ENCODE data around the gene SVIL.
"Not testable (repeated sequence)": the region's sequence is repeated elsewhere in the genome, so short reads cannot be mapped to it uniquely, and the experiment has no call there.

- TF ChIP-seq CTCF (IDR thresholded peaks at IDR 0.05); EZH2 (IDR thresholded peaks at IDR 0.05; ENCODE audit: borderline replicate concordance, insufficient read depth, low read depth, low read length, poor library complexity, severe bottlenecking): not testable (repeated sequence)
Observed at GRCh38 chr10:29439005-29439404, 195.8 kb downstream of the SVIL start.
